IMR-90 (cell line): ENCODE results near the gene CHRNB4. TPM values are rescaled to one million over a fixed set of nuclear protein-coding genes. Genes with fewer than 3 reads are reported as not detected.

Experiments
- ATAC-seq: fragments of 200-7000 bp; cut with Tn5 transposase; 2 replicates; pipeline ENCODE4 v1.9.1; 2020; ENCODE audit warnings: low read depth, mild to moderate bottlenecking, moderate library complexity
- BruUV-seq: library from RNA; stranded (reverse); fragments of 400-500 nt; replicated peaks from 2 replicates; lab custom pipeline; 2021; lab: Mats Ljungman, UMichigan
- CTCF ChIA-PET: fragments of 300-600 bp; formaldehyde crosslinking; extraction: SDS; loops from one replicate; lab custom pipeline; 2021; ENCODE audit warnings: antibody characterized with exemption; lab: Yijun Ruan, JAX
- POLR2A ChIA-PET: fragments of 300-600 bp; sonication (Branson Sonifier 250); formaldehyde crosslinking; loops from one replicate; lab custom pipeline; 2022; ENCODE audit warnings: antibody characterized with exemption; ENCODE audit not compliant: unreplicated experiment; lab: Charles Lee
- DNase-seq: peaks from one replicate; pipeline ENCODE4 v3.0.0; 2013
- H2AFZ ChIP-seq: replicated peaks from 2 replicates; pipeline ENCODE3; 2013; ENCODE audit warnings: low read length, mild to moderate bottlenecking; ENCODE audit not compliant: poor library complexity
- H2AK5ac ChIP-seq: 2 replicates; pipeline ENCODE4 v1.6.1; 2013; ENCODE audit warnings: low read depth, low read length, inconsistent platforms
- H2AK9ac ChIP-seq: replicated peaks from 2 replicates; pipeline ENCODE3; 2013; ENCODE audit warnings: mild to moderate bottlenecking, low read depth, low read length, moderate library complexity; ENCODE audit not compliant: poor library complexity
- H2BK120ac ChIP-seq: 2 replicates; pipeline ENCODE4 v1.6.1; 2013; ENCODE audit warnings: low read depth, low read length, inconsistent platforms
- H2BK15ac ChIP-seq: 3 replicates; pipeline ENCODE4 v1.6.1; 2013; ENCODE audit warnings: low read depth, low read length, inconsistent platforms
- H2BK20ac ChIP-seq: 2 replicates; pipeline ENCODE4 v1.6.1; 2013; ENCODE audit warnings: low read depth, mild to moderate bottlenecking, inconsistent platforms, low read length, moderate library complexity
- H2BK5ac ChIP-seq: 2 replicates; pipeline ENCODE4 v1.6.1; 2013; ENCODE audit warnings: mild to moderate bottlenecking, low read depth, low read length, inconsistent platforms; ENCODE audit not compliant: poor library complexity, severe bottlenecking
- H3K14ac ChIP-seq: replicated peaks from 2 replicates; pipeline ENCODE4 v1.6.1; 2013; ENCODE audit warnings: low read depth, low read length, inconsistent platforms
- H3K18ac ChIP-seq: 2 replicates; pipeline ENCODE4 v1.6.1; 2013; ENCODE audit warnings: low read depth, low read length, control low read depth
- H3K23ac ChIP-seq: 2 replicates; pipeline ENCODE4 v1.6.1; 2013; ENCODE audit warnings: low read depth, low read length, inconsistent platforms
- H3K27ac ChIP-seq: 2 replicates; pipeline ENCODE4 v1.5.1; 2013; ENCODE audit warnings: mild to moderate bottlenecking, control low read depth, low read length; ENCODE audit not compliant: insufficient read depth
- H3K27me3 ChIP-seq: 2 replicates; pipeline ENCODE4 v1.6.1; 2013; ENCODE audit warnings: low read length; ENCODE audit not compliant: control insufficient read depth, insufficient read depth
- H3K36me3 ChIP-seq: 2 replicates; pipeline ENCODE4 v1.6.1; 2013; ENCODE audit warnings: low read length, mixed read lengths; ENCODE audit not compliant: control insufficient read depth, insufficient read depth
- H3K4ac ChIP-seq: 2 replicates; pipeline ENCODE4 v1.6.1; 2013; ENCODE audit warnings: low read depth, low read length, inconsistent platforms
- H3K4me1 ChIP-seq: 2 replicates; pipeline ENCODE4 v1.6.1; 2013; ENCODE audit warnings: low read length, mixed read lengths; ENCODE audit not compliant: control insufficient read depth, insufficient read depth
- H3K4me2 ChIP-seq: 2 replicates; pipeline ENCODE4 v1.6.1; 2013; ENCODE audit warnings: low read depth, mild to moderate bottlenecking, control low read depth, low read length, moderate library complexity
- H3K4me3 ChIP-seq: 2 replicates; pipeline ENCODE4 v1.5.1; 2013; ENCODE audit warnings: low read depth, mild to moderate bottlenecking, control low read depth, low read length, moderate library complexity; ENCODE audit not compliant: insufficient read depth
- H3K56ac ChIP-seq: 2 replicates; pipeline ENCODE4 v1.6.1; 2013; ENCODE audit warnings: low read length, inconsistent platforms; ENCODE audit not compliant: insufficient read depth; ENCODE audit errors: extremely low read depth
- H3K79me1 ChIP-seq, 2 experiments: 2 replicates each; pipeline ENCODE4 v1.6.1; 2013; ENCODE audit warnings: low read length in 2 of 2, inconsistent platforms in 1 of 2, low read depth in 1 of 2
- H3K9ac ChIP-seq: 2 replicates; pipeline ENCODE4 v1.6.1; 2013; ENCODE audit warnings: low read depth, low read length, control low read depth
- H3K9me1 ChIP-seq: 2 replicates; pipeline ENCODE4 v1.6.1; 2013; ENCODE audit warnings: low read length, inconsistent platforms; ENCODE audit not compliant: insufficient read depth
- H3K9me3 ChIP-seq: 2 replicates; pipeline ENCODE4 v1.6.1; 2013; ENCODE audit warnings: low read length; ENCODE audit not compliant: control insufficient read depth, insufficient read depth
- H4K20me1 ChIP-seq: 2 replicates; pipeline ENCODE4 v1.6.1; 2013; ENCODE audit warnings: low read length, inconsistent platforms; ENCODE audit not compliant: insufficient read depth
- H4K5ac ChIP-seq: 2 replicates; pipeline ENCODE4 v1.6.1; 2013; ENCODE audit warnings: mild to moderate bottlenecking, low read depth, low read length, control low read depth
- H4K8ac ChIP-seq, 2 experiments: 2 replicates each; pipeline ENCODE4 v1.6.1; 2013; ENCODE audit warnings: low read depth in 2 of 2, low read length in 2 of 2, control low read depth in 1 of 2, inconsistent platforms in 1 of 2
- H4K91ac ChIP-seq: 2 replicates; pipeline ENCODE4 v1.6.1; 2013; ENCODE audit warnings: low read depth, low read length, inconsistent platforms; ENCODE audit not compliant: insufficient read depth
- BHLHE40 ChIP-seq: fragments of 150-350 bp; IDR thresholded peaks from 2 replicates; pipeline ENCODE4 v1.6.1; 2016; ENCODE audit warnings: mild to moderate bottlenecking, low read depth, low read length
- CEBPB ChIP-seq: IDR thresholded peaks from 2 replicates; pipeline ENCODE4 v1.6.1; 2012; ENCODE audit warnings: low read depth, low read length, improper control_type of control experiment
- CHD1 ChIP-seq: IDR thresholded peaks from 2 replicates; pipeline ENCODE4 v1.6.1; 2012; ENCODE audit warnings: low read depth, low read length, improper control_type of control experiment
- CTCF ChIP-seq: conservative IDR thresholded peaks from 2 replicates; pipeline ENCODE4 v1.5.1; 2012; ENCODE audit warnings: mild to moderate bottlenecking, low read depth, low read length, improper control_type of control experiment
- FOS ChIP-seq: fragments of 150-350 bp; IDR thresholded peaks from 2 replicates; pipeline ENCODE4 v1.6.1; 2016; ENCODE audit warnings: low read depth, low read length
- MAFK ChIP-seq: IDR thresholded peaks from 2 replicates; pipeline ENCODE4 v1.6.1; 2012; ENCODE audit warnings: low read depth, low read length, improper control_type of control experiment
- MAZ ChIP-seq: IDR thresholded peaks from 2 replicates; pipeline ENCODE4 v1.6.1; 2012; ENCODE audit warnings: low read depth, mild to moderate bottlenecking, low read length, improper control_type of control experiment, moderate library complexity, borderline replicate concordance
- MXI1 ChIP-seq: IDR thresholded peaks from 2 replicates; pipeline ENCODE4 v1.6.1; 2012; ENCODE audit warnings: low read depth, mild to moderate bottlenecking, low read length, moderate library complexity, borderline replicate concordance
- NFE2L2 ChIP-seq: fragments of 150-350 bp; IDR thresholded peaks from 2 replicates; pipeline ENCODE4 v1.6.1; 2016; ENCODE audit warnings: low read depth, mild to moderate bottlenecking, low read length
- POLR2A ChIP-seq: IDR thresholded peaks from 2 replicates; pipeline ENCODE4 v1.6.1; 2012; ENCODE audit warnings: mild to moderate bottlenecking, low read depth, low read length
- RAD21 ChIP-seq: IDR thresholded peaks from 2 replicates; pipeline ENCODE4 v1.6.1; 2012; ENCODE audit warnings: low read length, improper control_type of control experiment
- RCOR1 ChIP-seq: IDR thresholded peaks from 2 replicates; pipeline ENCODE4 v1.6.1; 2012; ENCODE audit warnings: mild to moderate bottlenecking, low read length, improper control_type of control experiment; ENCODE audit not compliant: insufficient replicate concordance
- RFX5 ChIP-seq: IDR thresholded peaks from 2 replicates; pipeline ENCODE4 v1.8.0; 2012; ENCODE audit warnings: low read depth, mild to moderate bottlenecking, low read length, moderate library complexity
- SMC3 ChIP-seq: fragments of 150-350 bp; IDR thresholded peaks from 2 replicates; pipeline ENCODE4 v1.6.1; 2016; ENCODE audit warnings: low read depth, mild to moderate bottlenecking, antibody characterized with exemption, low read length, moderate library complexity
- USF2 ChIP-seq: fragments of 150-350 bp; IDR thresholded peaks from 2 replicates; pipeline ENCODE4 v1.6.1; 2017; ENCODE audit warnings: mild to moderate bottlenecking, antibody characterized with exemption, low read length, low read depth
- WGBS, 2 experiments: methylation state at CpG; one replicate each; pipeline versions ENCODE4 v1.1.5 to v1.1.7; 2013; ENCODE audit warnings: missing lambda C conversion rate in 2 of 2; ENCODE audit not compliant: insufficient read length in 1 of 2; ENCODE audit errors: extremely low coverage in 2 of 2; 5-methylcytosine and 5-hydroxymethylcytosine counted together
- dilution Hi-C: fragments of 300-500 bp; cut with HindIII; formaldehyde crosslinking; loops from one replicate; pipeline ENCODE4 v1.14.3; 2018; ENCODE audit warnings: low sequenced_read_pairs; ENCODE audit not compliant: unreplicated experiment
- in situ Hi-C: fragments of 300-500 bp; cut with MboI; formaldehyde crosslinking; loops from 3 replicates; pipeline ENCODE4 v1.14.3; 2019; ENCODE audit warnings: low sequenced_read_pairs, inconsistent platforms, mixed read lengths
- intact Hi-C: fragments of 100-400 bp; cut with micrococcal nuclease; formaldehyde crosslinking; loops from 2 replicates; pipeline ENCODE4 v1.10.0; 2022
- polyA plus RNA-seq, 3 experiments: library from polyadenylated mRNA; depleted of rRNA; stranded (reverse); fragments of >200 nt; gene quantifications; 2 replicates each; pipeline ENCODE4 v1.2.3, GENCODE V29; 2012; ENCODE audit warnings: low replicate concordance in 1 of 3
- total RNA-seq: library from RNA; depleted of rRNA; stranded (reverse); fragments of >200 nt; gene quantifications from 2 replicates; pipeline ENCODE4 v1.2.3, GENCODE V29; 2012
- TF ChIP-seq, protein P1 (sequence below): fragments of 150-350 bp; IDR thresholded peaks from 2 replicates; pipeline ENCODE4 v1.6.1; 2016; ENCODE audit warnings: low read depth, mild to moderate bottlenecking, low read length, moderate library complexity, borderline replicate concordance

CHRNB4 gene
- total and polyA plus RNA-seq, 2 of the 4 experiments (the other 2 are of a cell fraction), result not detected

DNA sequence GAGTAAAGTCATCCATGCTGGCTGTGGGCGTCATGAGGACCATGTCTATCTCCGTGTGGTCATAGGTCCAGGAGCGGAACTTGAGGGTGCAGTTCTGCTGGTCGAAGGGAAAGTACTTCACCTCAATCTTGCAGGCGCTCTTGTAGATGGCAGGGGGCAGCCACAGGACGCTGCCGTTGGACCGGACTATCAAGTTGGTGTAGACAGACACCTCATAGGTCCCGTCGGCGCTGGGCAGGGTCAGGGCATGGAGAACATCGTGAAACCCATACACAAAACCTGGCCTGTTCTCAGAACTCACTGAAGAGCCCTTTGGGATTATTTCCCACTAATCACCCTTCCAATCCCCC lies 11.3 kb downstream of the CHRNB4 start:
- no peaks in the 10 kb centered on the region for H3K9me1 ChIP-seq
- no peak overlapping the region for H3K9ac ChIP-seq
- in situ Hi-C loops, result no loop called here
- no peak overlapping the region for H4K8ac ChIP-seq
- no peak for TF ChIP-seq MXI1
- no peak for TF ChIP-seq CTCF
- no peak for TF ChIP-seq POLR2A
- no peak for TF ChIP-seq RAD21
- no peak for TF ChIP-seq CEBPB
- no peak for TF ChIP-seq RFX5
- no peak for TF ChIP-seq USF2
- TF ChIP-seq MAFK, result no peak
- no peak for TF ChIP-seq FOS
- TF ChIP-seq SMC3, result no peak
- TF ChIP-seq, protein P1, sequence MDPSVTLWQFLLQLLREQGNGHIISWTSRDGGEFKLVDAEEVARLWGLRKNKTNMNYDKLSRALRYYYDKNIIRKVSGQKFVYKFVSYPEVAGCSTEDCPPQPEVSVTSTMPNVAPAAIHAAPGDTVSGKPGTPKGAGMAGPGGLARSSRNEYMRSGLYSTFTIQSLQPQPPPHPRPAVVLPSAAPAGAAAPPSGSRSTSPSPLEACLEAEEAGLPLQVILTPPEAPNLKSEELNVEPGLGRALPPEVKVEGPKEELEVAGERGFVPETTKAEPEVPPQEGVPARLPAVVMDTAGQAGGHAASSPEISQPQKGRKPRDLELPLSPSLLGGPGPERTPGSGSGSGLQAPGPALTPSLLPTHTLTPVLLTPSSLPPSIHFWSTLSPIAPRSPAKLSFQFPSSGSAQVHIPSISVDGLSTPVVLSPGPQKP, result no peak
- no peak for TF ChIP-seq CHD1
- no peak for TF ChIP-seq RCOR1
- no peak for TF ChIP-seq MAZ
- no peak for TF ChIP-seq BHLHE40
- TF ChIP-seq NFE2L2, result no peak
- no peak overlapping the region for H3K4me3 ChIP-seq
- dilution Hi-C loops, result no loop called here
- H3K4me2 ChIP-seq, result no peak overlapping the region
- H4K91ac ChIP-seq, result no peak overlapping the region
- H3K79me1 ChIP-seq, result no peaks in the 10 kb centered on the region
- no TSS peak for BruUV-seq
- no peak overlapping the region for H2BK120ac ChIP-seq
- H3K27me3 ChIP-seq, result peaks cover 57% of the 10 kb centered on the region
- H3K23ac ChIP-seq, result no peak overlapping the region
- ATAC-seq (no peak), DNase-seq (no peak)
- H3K9me3 ChIP-seq, result peaks cover 5% of the 10 kb centered on the region
- peak overlapping the region; percentile 21 for H2AFZ ChIP-seq
- H3K36me3 ChIP-seq, result no peaks in the 10 kb centered on the region
- H3K4me1 ChIP-seq, result no peaks in the 10 kb centered on the region
- H3K27ac ChIP-seq, result no peak overlapping the region
- ChIA-PET POLR2A (no interaction called here), CTCF (no interaction called here)
- H4K5ac ChIP-seq, result no peak overlapping the region
- no peak overlapping the region for H2AK5ac ChIP-seq
- no peak overlapping the region for H3K18ac ChIP-seq
- H4K20me1 ChIP-seq, result no peaks in the 10 kb centered on the region
- no peak overlapping the region for H3K4ac ChIP-seq
- H3K56ac ChIP-seq, result no peak overlapping the region
- intact Hi-C loops, result no loop called here
- H3K14ac ChIP-seq, result no peak overlapping the region
- H2AK9ac ChIP-seq, result no peak overlapping the region
- no peak overlapping the region for H2BK20ac ChIP-seq
- WGBS, 2 experiments, result no CpG with 5 or more reads among the region's 12 CpGs
- no peak overlapping the region for H2BK5ac ChIP-seq
- H2BK15ac ChIP-seq, result no peak overlapping the region
